ENCODE data around the gene NFASC.

The NFASC gene

DNA sequence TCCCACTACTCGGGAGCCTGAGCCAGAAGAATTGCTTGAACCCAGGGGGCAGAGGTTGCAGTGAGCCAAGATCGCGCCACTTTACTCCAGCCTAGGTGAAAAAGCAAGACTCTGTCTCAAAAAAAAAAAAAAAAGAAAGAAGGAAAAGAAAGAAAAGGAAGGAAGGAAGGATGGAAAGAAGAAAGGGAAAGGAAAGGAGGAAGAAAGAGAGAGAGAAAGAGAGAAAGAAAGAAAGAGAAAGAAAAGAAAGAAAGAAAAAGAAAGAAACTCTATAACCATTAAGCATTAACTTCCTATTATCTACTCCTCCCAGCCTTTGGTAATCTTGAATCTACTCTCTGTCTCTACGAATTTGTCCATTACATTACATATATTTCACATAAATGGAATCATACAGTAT, 6.9 kb upstream of the NFASC start:
- no peaks in the 10 kb centered on the region for H3K4me1 ChIP-seq (ENCODE audit: control insufficient read depth, insufficient read depth, low read length)
- H3K27me3 ChIP-seq (ENCODE audit: control insufficient read depth, insufficient read depth, low read length) = no peaks in the 10 kb centered on the region
- no peak overlapping the region for H3K9ac ChIP-seq (ENCODE audit: low read length)
- H3K36me3 ChIP-seq (ENCODE audit: control insufficient read depth, insufficient read depth, low read length) = no peaks in the 10 kb centered on the region
- no peaks in the 10 kb centered on the region for H3K9me3 ChIP-seq (ENCODE audit: control insufficient read depth, low read length)
- no peak overlapping the region for H3K4me3 ChIP-seq (ENCODE audit: low read length)

DNA sequence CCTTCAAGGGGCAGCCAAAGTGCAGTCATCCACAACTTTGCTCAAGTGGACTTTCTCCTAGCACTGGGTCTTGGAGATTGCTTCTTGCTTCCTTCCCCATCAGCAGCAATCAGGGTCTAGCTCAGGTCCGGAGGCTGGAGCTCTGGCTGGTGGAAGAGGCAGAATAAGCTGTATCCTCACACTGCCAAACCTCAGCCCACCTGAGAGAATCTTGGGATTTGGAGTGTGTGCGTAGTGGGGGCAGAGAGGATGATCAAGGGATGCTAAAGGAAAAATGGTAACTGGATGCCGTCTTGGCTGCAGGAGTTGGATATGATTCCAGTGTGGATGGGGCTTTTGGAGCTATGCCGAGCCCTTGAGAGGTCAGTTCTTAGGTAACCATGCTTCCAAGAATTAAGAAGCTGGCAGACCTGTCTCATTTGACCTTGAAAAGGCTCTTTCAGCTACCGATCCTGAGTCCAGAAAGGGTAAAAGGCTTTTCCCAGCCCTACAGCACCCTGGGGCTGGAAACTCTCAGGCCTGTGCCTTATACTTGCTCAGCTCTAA, 4.5 kb upstream of the NFASC start:
- Histone ChIP-seq H3K9me3 (ENCODE audit: control insufficient read depth, low read length) (no peaks in the 10 kb centered on the region), H3K4me1 (ENCODE audit: control insufficient read depth, insufficient read depth, low read length) (no peaks in the 10 kb centered on the region), H3K27me3 (ENCODE audit: control insufficient read depth, insufficient read depth, low read length) (no peaks in the 10 kb centered on the region), H3K36me3 (ENCODE audit: control insufficient read depth, insufficient read depth, low read length) (no peaks in the 10 kb centered on the region), H3K4me3 (ENCODE audit: low read length) (no peak overlapping the region), H3K9ac (ENCODE audit: low read length) (no peak overlapping the region)

DNA sequence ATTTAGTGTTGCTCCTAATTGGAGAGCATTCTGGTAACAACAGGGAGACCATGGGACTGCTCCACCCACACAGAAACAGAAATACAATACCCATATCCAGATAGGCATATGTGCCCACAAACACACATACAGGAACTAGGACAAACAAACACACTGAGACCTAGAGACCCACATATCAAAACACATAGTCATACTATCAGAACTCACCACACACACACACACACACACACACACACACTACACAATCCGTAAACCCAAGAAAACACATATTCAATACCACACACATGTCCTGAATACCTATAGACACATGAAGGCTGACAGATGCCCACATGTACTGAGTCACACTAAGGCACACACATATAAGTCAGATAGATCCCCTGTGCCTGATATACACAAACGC, 3.5 kb upstream of the NFASC start:
- no peaks in the 10 kb centered on the region for H3K36me3 ChIP-seq (ENCODE audit: control insufficient read depth, insufficient read depth, low read length)
- H3K4me1 ChIP-seq (ENCODE audit: control insufficient read depth, insufficient read depth, low read length) = no peaks in the 10 kb centered on the region
- no peaks in the 10 kb centered on the region for H3K27me3 ChIP-seq (ENCODE audit: control insufficient read depth, insufficient read depth, low read length)
- H3K4me3 ChIP-seq (ENCODE audit: low read length) = no peak overlapping the region
- H3K9me3 ChIP-seq (ENCODE audit: control insufficient read depth, low read length) = no peaks in the 10 kb centered on the region
- no peak overlapping the region for H3K9ac ChIP-seq (ENCODE audit: low read length)

DNA sequence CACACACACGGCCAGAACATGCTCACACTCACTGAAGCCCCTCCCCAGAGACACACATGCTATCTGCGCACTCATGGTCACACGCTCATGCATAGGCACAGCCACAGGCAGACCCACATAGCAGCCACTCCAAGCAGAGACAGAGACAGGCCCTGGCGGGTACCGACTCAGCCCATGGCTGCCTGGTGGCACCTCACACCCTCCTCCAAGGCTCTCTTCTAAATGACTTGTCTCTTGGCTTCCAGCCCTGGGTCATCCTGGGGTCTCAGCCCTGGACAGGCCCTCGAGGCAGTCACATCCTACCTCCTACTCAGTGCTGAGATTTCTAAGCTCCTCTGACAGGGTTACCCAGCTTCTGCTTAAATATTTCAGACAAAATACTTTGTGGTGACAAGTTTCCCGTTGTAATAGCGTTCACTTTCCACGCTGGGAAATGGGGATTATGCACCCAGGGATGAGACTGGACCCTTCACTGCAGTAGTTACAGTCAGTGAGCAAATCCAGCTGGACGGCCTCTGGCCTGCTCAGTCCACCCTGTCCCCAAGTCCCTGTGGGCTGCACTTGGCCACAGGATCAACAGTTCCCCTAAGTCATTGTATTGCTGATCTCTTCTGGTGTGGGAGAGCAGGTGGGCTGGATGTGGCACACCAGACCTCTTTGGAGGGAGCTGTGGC, 2.9 kb upstream of the NFASC start:
- no peaks in the 10 kb centered on the region for H3K9me3 ChIP-seq (ENCODE audit: control insufficient read depth, low read length)
- no peak overlapping the region for H3K9ac ChIP-seq (ENCODE audit: low read length)
- no peaks in the 10 kb centered on the region for H3K27me3 ChIP-seq (ENCODE audit: control insufficient read depth, insufficient read depth, low read length)
- no peak overlapping the region for H3K4me3 ChIP-seq (ENCODE audit: low read length)
- no peaks in the 10 kb centered on the region for H3K4me1 ChIP-seq (ENCODE audit: control insufficient read depth, insufficient read depth, low read length)
- H3K36me3 ChIP-seq (ENCODE audit: control insufficient read depth, insufficient read depth, low read length) = no peaks in the 10 kb centered on the region

DNA sequence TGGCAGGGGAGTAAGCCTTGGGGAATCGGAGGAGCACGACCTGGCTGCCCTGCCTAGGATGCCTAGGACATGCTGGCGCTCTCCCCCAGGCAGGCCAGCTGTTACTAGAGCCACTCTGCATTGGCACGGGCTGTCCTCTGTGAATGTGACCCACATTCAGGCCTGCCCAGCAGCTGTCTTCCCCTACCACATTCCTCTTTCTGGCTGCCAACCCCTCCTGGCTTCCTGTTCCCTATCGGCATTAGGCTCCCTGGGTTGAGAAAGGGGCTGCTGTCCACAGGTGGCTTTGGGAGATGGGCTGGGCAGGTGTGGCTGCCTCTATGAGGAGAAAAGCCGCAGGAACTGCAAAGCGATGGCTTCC, 2.3 kb upstream of the NFASC start:
- Histone ChIP-seq H3K9me3 (ENCODE audit: control insufficient read depth, low read length) (no peaks in the 10 kb centered on the region), H3K4me1 (ENCODE audit: control insufficient read depth, insufficient read depth, low read length) (no peaks in the 10 kb centered on the region), H3K9ac (ENCODE audit: low read length) (no peak overlapping the region), H3K4me3 (ENCODE audit: low read length) (no peak overlapping the region), H3K36me3 (ENCODE audit: control insufficient read depth, insufficient read depth, low read length) (no peaks in the 10 kb centered on the region), H3K27me3 (ENCODE audit: control insufficient read depth, insufficient read depth, low read length) (no peaks in the 10 kb centered on the region)

DNA sequence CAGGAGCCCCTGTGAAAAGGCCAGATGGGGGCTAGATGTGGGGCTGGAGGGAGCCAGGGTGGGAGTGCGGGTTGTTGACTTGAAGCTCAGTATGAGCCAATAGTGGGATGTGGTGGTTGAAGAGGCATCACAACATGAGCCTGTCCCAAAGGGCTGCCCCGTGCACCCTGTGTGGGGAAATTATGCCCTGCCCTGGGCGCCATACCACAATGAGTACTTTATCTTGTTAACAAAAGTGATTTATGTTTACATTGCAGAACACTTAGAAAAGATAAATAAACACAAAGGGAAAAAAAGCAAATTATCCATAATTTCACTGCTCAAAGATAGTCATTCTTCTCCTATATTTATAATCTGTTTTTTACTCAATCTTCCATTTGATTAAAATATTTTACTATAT, 1.6 kb upstream of the NFASC start:
- no peaks in the 10 kb centered on the region for H3K4me1 ChIP-seq (ENCODE audit: control insufficient read depth, insufficient read depth, low read length)

DNA sequence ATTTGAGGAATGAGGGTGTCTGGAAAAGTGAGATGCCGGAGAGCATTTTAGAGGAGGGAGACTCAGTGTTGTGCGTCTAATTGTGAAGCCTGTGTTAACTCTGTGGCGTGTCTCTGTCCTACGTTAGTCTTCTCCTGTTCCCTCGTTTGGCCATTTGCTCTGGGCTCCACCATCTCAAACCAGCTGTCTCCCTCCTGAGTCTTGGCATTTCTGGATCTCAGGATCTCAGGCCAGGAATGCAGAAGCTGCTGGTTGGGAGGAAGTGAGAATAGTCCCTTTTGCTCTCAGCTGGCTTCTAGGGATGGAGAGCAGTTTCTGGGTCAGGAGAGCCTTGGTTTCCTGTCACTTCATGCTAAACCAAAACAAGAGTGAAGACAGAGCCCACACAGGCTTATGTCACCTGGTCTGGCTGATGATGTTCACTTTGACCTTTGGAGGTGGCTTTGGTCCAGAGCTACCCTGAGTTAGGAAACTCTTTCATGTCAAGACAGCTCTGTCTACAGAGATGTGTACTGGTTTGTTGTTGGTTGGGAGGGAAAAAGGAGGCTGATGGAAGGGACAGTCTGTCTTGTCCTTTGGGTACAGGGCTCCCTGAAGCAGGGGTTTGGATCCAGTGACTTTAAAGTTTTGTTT, 859 bp downstream of the NFASC start:
- Histone ChIP-seq H3K4me3 (ENCODE audit: low read length) (no peak overlapping the region), H3K4me1 (ENCODE audit: control insufficient read depth, insufficient read depth, low read length) (no peaks in the 10 kb centered on the region)

More for the DNA sequence above, 1.6 kb upstream of the NFASC start:
- H3K36me3 ChIP-seq (ENCODE audit: control insufficient read depth, insufficient read depth, low read length) = no peaks in the 10 kb centered on the region
- H3K27me3 ChIP-seq (ENCODE audit: control insufficient read depth, insufficient read depth, low read length) = no peaks in the 10 kb centered on the region
- H3K9ac ChIP-seq (ENCODE audit: low read length) = no peak overlapping the region
- H3K4me3 ChIP-seq (ENCODE audit: low read length) = no peak overlapping the region
- H3K9me3 ChIP-seq (ENCODE audit: control insufficient read depth, low read length) = no peaks in the 10 kb centered on the region

DNA sequence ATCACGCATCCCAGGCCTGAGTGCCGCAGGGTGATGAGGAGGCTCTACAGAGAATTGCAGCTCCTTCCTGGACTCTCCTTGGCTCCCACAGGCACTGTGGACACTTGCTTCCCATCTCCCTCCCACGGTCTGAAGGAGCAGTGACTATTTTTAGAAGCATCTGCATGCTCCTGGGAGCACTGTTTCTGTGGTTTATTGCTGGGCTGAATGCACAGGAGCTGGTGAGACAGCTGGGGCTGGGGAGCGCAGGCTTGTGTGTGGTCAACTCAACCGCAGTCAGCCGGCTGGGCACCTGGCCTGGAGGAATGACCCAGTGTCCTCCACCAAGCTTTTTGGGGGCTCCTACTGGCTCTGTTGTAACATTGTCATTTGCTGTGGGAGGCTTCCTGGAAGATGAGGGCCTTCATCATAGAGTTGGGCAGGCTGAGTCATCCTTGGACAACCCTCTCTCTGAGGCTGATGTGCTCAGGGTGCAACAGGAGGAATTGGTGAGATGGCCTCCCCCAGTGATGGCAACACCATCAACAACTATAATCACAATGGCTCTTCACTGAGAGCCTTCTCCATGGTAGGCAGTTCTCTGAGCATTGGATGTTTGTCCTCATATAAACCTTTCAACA, 1.7 kb downstream of the NFASC start:
- H3K4me1 ChIP-seq (ENCODE audit: control insufficient read depth, insufficient read depth, low read length) = no peaks in the 10 kb centered on the region
- H3K9ac ChIP-seq (ENCODE audit: low read length) = no peak overlapping the region
- no peaks in the 10 kb centered on the region for H3K9me3 ChIP-seq (ENCODE audit: control insufficient read depth, low read length)
- H3K4me3 ChIP-seq (ENCODE audit: low read length) = no peak overlapping the region
- no peaks in the 10 kb centered on the region for H3K27me3 ChIP-seq (ENCODE audit: control insufficient read depth, insufficient read depth, low read length)
- no peaks in the 10 kb centered on the region for H3K36me3 ChIP-seq (ENCODE audit: control insufficient read depth, insufficient read depth, low read length)

More for the DNA sequence above, 859 bp downstream of the NFASC start:
- Histone ChIP-seq H3K9me3 (ENCODE audit: control insufficient read depth, low read length) (no peaks in the 10 kb centered on the region), H3K9ac (ENCODE audit: low read length) (no peak overlapping the region), H3K27me3 (ENCODE audit: control insufficient read depth, insufficient read depth, low read length) (no peaks in the 10 kb centered on the region), H3K36me3 (ENCODE audit: control insufficient read depth, insufficient read depth, low read length) (no peaks in the 10 kb centered on the region)

DNA sequence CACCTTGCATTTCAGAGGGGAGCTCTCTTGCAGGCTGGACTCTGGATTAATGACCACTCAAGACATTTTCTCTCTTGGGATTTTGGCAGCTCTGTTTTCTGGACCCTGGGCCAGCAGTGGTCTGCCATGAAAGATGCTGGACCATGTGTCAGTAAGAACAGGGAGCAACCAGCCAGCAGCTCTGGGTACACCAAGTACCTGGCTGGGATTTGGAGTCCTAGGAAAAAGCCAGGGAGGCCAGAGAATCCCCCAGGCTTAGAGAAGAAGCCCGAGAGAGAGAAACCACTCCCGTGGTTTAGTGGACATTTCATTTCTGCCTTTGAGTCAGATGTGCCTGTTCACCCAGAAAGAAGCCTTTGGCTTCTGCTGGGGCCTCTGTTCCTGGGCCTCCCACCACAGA, 2.5 kb downstream of the NFASC start:
- Histone ChIP-seq H3K4me1 (ENCODE audit: control insufficient read depth, insufficient read depth, low read length) (no peaks in the 10 kb centered on the region), H3K27me3 (ENCODE audit: control insufficient read depth, insufficient read depth, low read length) (no peaks in the 10 kb centered on the region), H3K9ac (ENCODE audit: low read length) (no peak overlapping the region), H3K36me3 (ENCODE audit: control insufficient read depth, insufficient read depth, low read length) (no peaks in the 10 kb centered on the region), H3K9me3 (ENCODE audit: control insufficient read depth, low read length) (no peaks in the 10 kb centered on the region), H3K4me3 (ENCODE audit: low read length) (no peak overlapping the region)

DNA sequence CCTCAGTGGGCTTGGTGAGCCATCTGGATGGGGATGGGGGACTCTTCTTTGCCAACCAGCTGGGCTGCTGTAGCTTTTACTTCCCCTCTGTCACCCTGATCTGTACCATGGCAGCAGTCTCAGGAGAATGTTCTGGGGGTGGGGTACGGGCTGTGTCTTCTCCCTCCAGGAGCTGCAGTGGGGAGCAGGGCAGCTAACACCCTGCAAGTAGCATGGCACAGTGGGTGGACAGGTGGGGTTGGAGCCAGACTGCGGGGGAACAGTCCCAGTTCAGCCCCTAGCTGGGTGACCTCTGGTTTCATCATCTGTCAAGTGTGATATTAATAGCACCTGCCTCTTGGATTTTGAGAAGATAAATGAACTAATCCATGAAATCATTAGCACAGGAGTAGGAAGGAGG, 3.1 kb downstream of the NFASC start:
- Histone ChIP-seq H3K4me3 (ENCODE audit: low read length) (no peak overlapping the region), H3K27me3 (ENCODE audit: control insufficient read depth, insufficient read depth, low read length) (no peaks in the 10 kb centered on the region), H3K9ac (ENCODE audit: low read length) (no peak overlapping the region), H3K36me3 (ENCODE audit: control insufficient read depth, insufficient read depth, low read length) (no peaks in the 10 kb centered on the region), H3K9me3 (ENCODE audit: control insufficient read depth, low read length) (no peaks in the 10 kb centered on the region), H3K4me1 (ENCODE audit: control insufficient read depth, insufficient read depth, low read length) (no peaks in the 10 kb centered on the region)

DNA sequence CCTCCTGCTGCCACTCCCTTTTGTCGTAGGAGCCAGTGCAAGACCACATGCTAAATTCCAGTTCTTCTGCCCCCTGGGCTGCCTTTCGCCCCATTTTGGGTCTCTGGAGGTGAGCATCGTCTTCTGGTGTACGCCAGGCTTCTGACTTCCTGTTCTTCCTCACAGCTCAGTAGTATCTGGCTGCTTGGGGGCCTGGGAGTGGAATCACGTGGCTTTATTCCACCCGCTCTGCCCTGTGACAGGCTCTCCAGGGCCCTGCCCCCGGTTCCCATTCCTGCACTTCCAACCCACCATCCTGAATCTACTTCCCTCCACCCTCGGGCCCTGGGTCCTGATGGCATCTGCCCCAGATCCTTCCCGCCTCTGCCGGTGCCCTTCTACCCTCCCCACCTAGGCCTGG, 3.6 kb downstream of the NFASC start:
- Histone ChIP-seq H3K4me3 (ENCODE audit: low read length) (no peak overlapping the region), H3K27me3 (ENCODE audit: control insufficient read depth, insufficient read depth, low read length) (no peaks in the 10 kb centered on the region), H3K9ac (ENCODE audit: low read length) (no peak overlapping the region), H3K4me1 (ENCODE audit: control insufficient read depth, insufficient read depth, low read length) (no peaks in the 10 kb centered on the region), H3K9me3 (ENCODE audit: control insufficient read depth, low read length) (no peaks in the 10 kb centered on the region), H3K36me3 (ENCODE audit: control insufficient read depth, insufficient read depth, low read length) (no peaks in the 10 kb centered on the region)

DNA sequence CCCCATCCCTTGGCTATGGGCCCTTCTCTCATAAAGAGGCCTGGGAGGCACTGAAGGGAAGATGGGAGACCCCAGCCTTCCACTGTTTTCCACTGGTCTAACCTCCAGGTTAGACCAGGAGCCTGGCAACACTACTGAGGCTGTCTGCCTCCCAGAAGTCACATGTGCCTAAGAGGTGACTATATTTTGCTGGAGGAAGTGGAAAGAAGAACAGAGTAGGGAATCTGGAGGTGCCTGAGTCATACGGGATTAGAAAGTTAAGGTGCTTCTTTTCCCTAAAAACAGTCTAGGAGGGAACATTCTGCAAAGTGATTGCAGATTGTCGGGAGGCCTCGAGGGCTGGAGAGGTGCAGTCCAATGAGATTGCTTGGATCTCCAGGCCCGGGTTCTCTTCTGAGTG, 4.6 kb downstream of the NFASC start:
- Histone ChIP-seq H3K9ac (ENCODE audit: low read length) (no peak overlapping the region), H3K36me3 (ENCODE audit: control insufficient read depth, insufficient read depth, low read length) (no peaks in the 10 kb centered on the region), H3K9me3 (ENCODE audit: control insufficient read depth, low read length) (no peaks in the 10 kb centered on the region), H3K4me1 (ENCODE audit: control insufficient read depth, insufficient read depth, low read length) (no peaks in the 10 kb centered on the region), H3K4me3 (ENCODE audit: low read length) (no peak overlapping the region), H3K27me3 (ENCODE audit: control insufficient read depth, insufficient read depth, low read length) (no peaks in the 10 kb centered on the region)
